ENCODE measurements around the gene KRTAP5-1. TPM values are rescaled to one million over a fixed set of nuclear protein-coding genes. Genes with fewer than 3 reads are reported as not detected.

Gene KRTAP5-1
- total RNA-seq, 1 experiment from 2014 or later: not detected

DNA sequence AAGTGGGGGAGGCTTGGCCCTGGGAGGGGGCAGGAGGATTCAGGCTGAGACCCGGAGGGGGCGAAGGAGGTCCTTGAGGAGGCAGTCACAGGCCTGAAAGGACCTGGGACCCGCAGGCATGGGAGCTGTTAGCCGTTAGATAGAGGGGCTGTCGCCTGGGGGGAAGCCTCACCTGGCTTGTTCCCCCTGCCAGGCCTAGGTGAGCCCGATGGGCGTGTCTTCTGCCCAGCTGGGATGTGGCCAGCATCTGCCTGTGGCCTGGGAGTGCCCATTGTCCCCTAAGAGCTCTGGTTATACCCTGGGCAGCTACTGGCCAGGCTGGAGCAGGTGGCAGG lies 11.2 kb downstream of the KRTAP5-1 start:
- Histone ChIP-seq H3K36me3 (ENCODE audit: control insufficient read depth in 1 of 2, insufficient read depth in 2 of 2, low read length in 2 of 2) (no peaks in the 10 kb centered on the region), H4K20me1 (ENCODE audit: insufficient read depth) (no peaks in the 10 kb centered on the region), H3K4me2 (ENCODE audit: low read length) (peak overlapping the region; percentile 94), H3K4me1 (ENCODE audit: control insufficient read depth in 1 of 2, insufficient read depth in 2 of 2, low read length in 2 of 2) (peaks cover 16 to 29% of the 10 kb centered on the region in 2 experiments; a peak in 3 of 4 replicates), H3K4me3 (replicated peaks in 1 of 2; ENCODE audit: low read depth in 1 of 2, low read length in 2 of 2) (peak overlapping the region; percentile 46 to 61), H3K9me3 (ENCODE audit: control insufficient read depth in 1 of 2, insufficient read depth in 1 of 2, low read depth in 1 of 2, low read length in 2 of 2) (peaks cover 0 to 7% of the 10 kb centered on the region in 2 experiments; a peak in 2 of 4 replicates), H3K9me2 (ENCODE audit: insufficient read depth) (no peaks in the 10 kb centered on the region), H3K9ac (ENCODE audit: low read length) (peak overlapping the region; percentile 34), H3K27me3 (ENCODE audit: insufficient read depth, low read length) (no peaks in the 10 kb centered on the region), H3K27ac (ENCODE audit: low read depth, low read length) (peak overlapping the region; percentile 8; the same call in 1 of the 2 replicates), H2AFZ (ENCODE audit: low read depth, low read length, poor library complexity, severe bottlenecking) (peak overlapping the region; percentile 67), H3K79me2 (ENCODE audit: insufficient read depth, low read length) (peaks cover 3% of the 10 kb centered on the region; the same call in 1 of the 2 replicates)
- TF ChIP-seq, protein P1, sequence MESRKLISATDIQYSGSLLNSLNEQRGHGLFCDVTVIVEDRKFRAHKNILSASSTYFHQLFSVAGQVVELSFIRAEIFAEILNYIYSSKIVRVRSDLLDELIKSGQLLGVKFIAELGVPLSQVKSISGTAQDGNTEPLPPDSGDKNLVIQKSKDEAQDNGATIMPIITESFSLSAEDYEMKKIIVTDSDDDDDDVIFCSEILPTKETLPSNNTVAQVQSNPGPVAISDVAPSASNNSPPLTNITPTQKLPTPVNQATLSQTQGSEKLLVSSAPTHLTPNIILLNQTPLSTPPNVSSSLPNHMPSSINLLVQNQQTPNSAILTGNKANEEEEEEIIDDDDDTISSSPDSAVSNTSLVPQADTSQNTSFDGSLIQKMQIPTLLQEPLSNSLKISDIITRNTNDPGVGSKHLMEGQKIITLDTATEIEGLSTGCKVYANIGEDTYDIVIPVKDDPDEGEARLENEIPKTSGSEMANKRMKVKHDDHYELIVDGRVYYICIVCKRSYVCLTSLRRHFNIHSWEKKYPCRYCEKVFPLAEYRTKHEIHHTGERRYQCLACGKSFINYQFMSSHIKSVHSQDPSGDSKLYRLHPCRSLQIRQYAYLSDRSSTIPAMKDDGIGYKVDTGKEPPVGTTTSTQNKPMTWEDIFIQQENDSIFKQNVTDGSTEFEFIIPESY (IDR thresholded peaks at IDR 0.05; ENCODE audit: extremely low read depth, insufficient replicate concordance, low read length): no peak
- TF ChIP-seq YY1 (IDR thresholded peaks at IDR 0.05; ENCODE audit: extremely low read depth, insufficient replicate concordance, low read depth, low read length) (peak; percentile 35), ZFX (IDR thresholded peaks at IDR 0.05) (0 out of 2 replicates have a peak, but pooled peaks have one; percentile 7), POLR2AphosphoS5 (IDR thresholded peaks at IDR 0.05; ENCODE audit: low read depth, low read length) (peak; percentile 62)
- DNase-seq (ENCODE audit: low read depth, low spot score) (peak; percentile 39), ATAC-seq (peak; percentile 43)
- ChIA-PET CTCF (interaction anchor here (1.5 to 5.2 kb wide), 7 partner anchors 8 to 66 kb away, joined by 3 to 133 read pairs (median 13); no protein-coding TSS in a partner anchor), POLR2A (interaction anchor here (1.1 to 2.5 kb wide), 8 partner anchors 14 to 27 kb away, joined by 3 to 18 read pairs (median 5); no protein-coding TSS in a partner anchor), RAD21 (ENCODE audit: low non-redundant PET in 1 of 2, low total read pairs in 2 of 2, uncharacterized antibody in 2 of 2, unreplicated experiment in 2 of 2) (interaction anchor here (0.6 to 2.6 kb wide), 5 partner anchors 20 to 79 kb away, joined by 3 to 22 read pairs (median 5); no protein-coding TSS in a partner anchor)
- BruUV-seq (replicated peaks): no TSS peak
- intact Hi-C loops (cut with micrococcal nuclease): loop anchor here (1.0 to 2.0 kb wide), 2 partner anchors 19 to 28 kb away; no protein-coding TSS in a partner anchor

Measured in HCT116 (cell line).